Sigmoid colon (tissue), 4 donors: Measurements from ENCODE around the gene CHTOP.
A peak's percentile ranks its signal among the peaks of the same experiment; 100 is the strongest.

Experiments
- CTCF ChIP-seq, 4 experiments: fragments of 450-650 bp in 3 of 4; fragments of 200-600 bp in 1 of 4; IDR thresholded peaks; one replicate each; pipeline ENCODE4 v1.5.1; 2016 to 2019; ENCODE audit warnings: antibody characterized with exemption in 4 of 4, mild to moderate bottlenecking in 3 of 4, moderate library complexity in 2 of 4
- EP300 ChIP-seq, 4 donors: sonication (generic); formaldehyde crosslinking; IDR thresholded peaks; one replicate each; pipeline ENCODE4 v1.6.1; 2017; ENCODE audit warnings: antibody characterized with exemption in 4 of 4
- POLR2A ChIP-seq, 2 donors: fragments of 450-650 bp; IDR thresholded peaks; one replicate each; pipeline ENCODE4 v1.6.1; 2016; ENCODE audit warnings: antibody characterized with exemption in 2 of 2, mild to moderate bottlenecking in 2 of 2, moderate library complexity in 2 of 2
- POLR2AphosphoS5 ChIP-seq, 4 donors: sonication (generic); formaldehyde crosslinking; IDR thresholded peaks; one replicate each; pipeline ENCODE4 v1.6.1; 2017; ENCODE audit warnings: antibody characterized with exemption in 4 of 4

GRCh38 chr1:153626904-153627714 lies 6.8 kb upstream of the CHTOP start, which contains the start of gene S100A13:
- peak in 1 of 2 donors; percentile 61 for TF ChIP-seq POLR2A (IDR thresholded peaks at IDR 0.05)
- TF ChIP-seq CTCF (IDR thresholded peaks at IDR 0.05): peak in 1 of 4 experiments; percentile 44
- no peak for TF ChIP-seq EP300 (IDR thresholded peaks at IDR 0.05)
- TF ChIP-seq POLR2AphosphoS5 (IDR thresholded peaks at IDR 0.05): peak; percentile 73 to 92 (median 86)
